Activated CD4-positive, alpha-beta memory T cell treated with anti-CD3 and anti-CD28 coated beads for 36 hours (primary cell): ENCODE results near the gene NUP210. TPM values are rescaled to one million over a fixed set of nuclear protein-coding genes. Genes with fewer than 3 reads are reported as not detected.

Experiments used
- CTCF ChIA-PET: fragments of 350-600 bp; sonication (Branson Sonifier 250); formaldehyde crosslinking; loops from one replicate; lab custom pipeline; 2021; ENCODE audit warnings: antibody characterized with exemption, inconsistent platforms; lab: Charles Lee
- POLR2A ChIA-PET: fragments of 350-600 bp; sonication (Branson Sonifier 250); formaldehyde crosslinking; loops from one replicate; lab custom pipeline; 2021; ENCODE audit warnings: antibody characterized with exemption; lab: Charles Lee
- DNase-seq: peaks from one replicate; pipeline ENCODE4 v3.0.0-alpha.2; 2020
- H3K27ac Mint-ChIP-seq: one replicate; pipeline ENCODE4 v1.8.0; 2021; ENCODE audit warnings: mixed read lengths
- H3K27me3 Mint-ChIP-seq: one replicate; pipeline ENCODE4 v1.8.0; 2021; ENCODE audit warnings: mixed read lengths
- H3K36me3 Mint-ChIP-seq: one replicate; pipeline ENCODE4 v1.8.0; 2021; ENCODE audit warnings: mixed read lengths
- H3K4me1 Mint-ChIP-seq: one replicate; pipeline ENCODE4 v1.8.0; 2021; ENCODE audit warnings: low read depth, mixed read lengths
- H3K4me3 Mint-ChIP-seq: one replicate; pipeline ENCODE4 v1.8.0; 2021; ENCODE audit warnings: mild to moderate bottlenecking, mixed read lengths
- H3K9me3 Mint-ChIP-seq: one replicate; pipeline ENCODE4 v1.8.0; 2021; ENCODE audit warnings: mixed read lengths
- intact Hi-C: fragments of 100-400 bp; cut with micrococcal nuclease; formaldehyde crosslinking; loops from one replicate; pipeline ENCODE4 v1.15.1; 2023
- total RNA-seq, 2 experiments: library from RNA; stranded (reverse); gene quantifications; one replicate each; pipeline ENCODE4 v1.2.3, GENCODE V29; 2021

NUP210 gene
- total RNA-seq, 2 experiments from 2014 or later: 140 to 144 TPM

DNA sequence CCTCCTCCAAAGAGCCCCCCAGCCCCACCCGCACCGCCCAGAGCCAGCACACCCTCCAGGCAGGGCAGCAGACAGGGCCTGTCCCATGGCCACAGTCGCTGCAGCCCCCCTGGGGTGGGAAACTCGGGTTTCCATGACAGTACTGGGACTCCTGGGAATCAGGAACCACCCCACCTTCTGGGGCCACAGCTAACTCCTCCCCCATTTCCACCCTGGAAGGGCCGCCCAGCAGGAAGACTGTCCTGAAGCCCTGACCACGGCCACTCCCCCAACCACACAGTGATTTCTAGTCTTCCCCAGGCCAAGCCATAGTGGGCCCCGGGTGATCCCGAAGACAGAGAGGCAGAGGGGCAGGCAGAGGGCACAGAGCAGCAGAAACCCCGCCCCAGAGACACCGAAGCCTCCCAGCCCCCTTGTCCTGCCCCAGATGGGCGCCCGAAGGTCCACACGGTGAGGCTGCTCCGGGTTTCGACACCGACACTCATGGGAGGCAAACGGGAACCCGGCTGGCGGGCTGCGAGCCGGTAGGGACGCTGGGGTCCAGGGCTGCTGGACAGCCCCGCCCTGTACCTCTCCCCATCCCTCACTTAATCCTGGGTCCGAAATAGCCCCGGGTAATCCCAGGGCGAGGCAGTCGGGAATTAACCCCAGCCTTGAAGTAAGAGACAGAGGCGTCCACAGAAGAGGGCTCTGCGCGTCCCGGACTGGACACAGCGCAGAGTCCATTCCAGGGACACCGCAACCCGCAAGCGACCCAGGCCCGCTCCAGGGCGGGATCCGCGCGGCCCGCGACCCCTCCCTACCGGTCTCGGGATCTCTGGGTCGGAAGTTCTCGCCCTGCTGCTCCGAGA is 138.4 kb downstream of the NUP210 start:
- no peak for DNase-seq
- H3K4me3 Mint-ChIP-seq: peak overlapping the region; percentile 47
- peaks cover 6% of the 10 kb centered on the region for H3K4me1 Mint-ChIP-seq
- peaks cover 46% of the 10 kb centered on the region for H3K27me3 Mint-ChIP-seq
- ChIA-PET POLR2A (no interaction called here), CTCF (interaction anchor here (0.8 kb wide), 1 partner anchor 215 kb away, joined by 3 read pairs; no protein-coding TSS in a partner anchor)
- H3K36me3 Mint-ChIP-seq: peaks cover 13% of the 10 kb centered on the region
- H3K27ac Mint-ChIP-seq: no peak overlapping the region
- H3K9me3 Mint-ChIP-seq: peaks cover 13% of the 10 kb centered on the region
- intact Hi-C loops: loop anchor here (10.0 kb wide), 1 partner anchor 187 kb away; no protein-coding TSS in a partner anchor

DNA sequence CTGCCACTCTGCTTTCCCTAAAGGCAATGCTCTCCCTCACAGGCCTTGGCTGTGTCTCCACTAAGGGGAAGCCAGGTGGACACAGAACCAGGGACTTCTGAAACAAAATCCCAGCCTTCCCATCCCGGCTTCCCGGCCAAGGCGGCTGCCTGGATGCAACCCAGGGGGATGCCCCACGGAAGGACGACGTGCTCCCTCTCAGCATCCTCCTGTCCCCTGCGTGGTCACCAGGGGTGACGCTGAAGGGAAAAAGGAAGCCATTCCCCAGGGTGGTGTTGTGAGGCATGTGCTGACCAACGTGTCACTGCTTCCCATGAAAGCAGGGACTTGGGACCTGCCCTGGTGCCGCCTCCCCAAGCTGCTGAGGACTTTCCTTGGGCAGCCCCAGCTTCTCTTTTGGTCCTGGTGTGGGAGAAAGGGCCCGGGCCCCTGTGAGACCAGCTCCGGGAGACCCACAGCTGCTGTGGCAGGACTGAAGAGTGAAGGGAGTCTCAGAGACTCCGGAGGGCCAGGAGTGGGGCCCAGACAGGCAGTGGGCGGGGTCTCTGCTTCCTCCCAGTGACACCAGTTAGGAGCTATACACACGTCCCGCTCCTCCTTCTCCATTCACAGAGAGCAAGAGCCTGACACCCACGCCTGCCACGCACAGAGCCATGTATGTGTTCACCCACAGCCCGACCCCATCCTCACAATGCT is 139.2 kb downstream of the NUP210 start:
- intact Hi-C loops: loop anchor here (10.0 kb wide), 1 partner anchor 186 kb away; no protein-coding TSS in a partner anchor
- POLR2A ChIA-PET: no interaction called here
- H3K4me3 Mint-ChIP-seq: no peak overlapping the region
- peaks cover 13% of the 10 kb centered on the region for H3K9me3 Mint-ChIP-seq
- no peak for DNase-seq
- H3K27me3 Mint-ChIP-seq: peaks cover 41% of the 10 kb centered on the region
- CTCF ChIA-PET: interaction anchor here (0.8 kb wide), 1 partner anchor 216 kb away, joined by 3 read pairs; no protein-coding TSS in a partner anchor
- H3K27ac Mint-ChIP-seq: no peak overlapping the region
- peaks cover 13% of the 10 kb centered on the region for H3K36me3 Mint-ChIP-seq
- H3K4me1 Mint-ChIP-seq: peaks cover 6% of the 10 kb centered on the region

DNA sequence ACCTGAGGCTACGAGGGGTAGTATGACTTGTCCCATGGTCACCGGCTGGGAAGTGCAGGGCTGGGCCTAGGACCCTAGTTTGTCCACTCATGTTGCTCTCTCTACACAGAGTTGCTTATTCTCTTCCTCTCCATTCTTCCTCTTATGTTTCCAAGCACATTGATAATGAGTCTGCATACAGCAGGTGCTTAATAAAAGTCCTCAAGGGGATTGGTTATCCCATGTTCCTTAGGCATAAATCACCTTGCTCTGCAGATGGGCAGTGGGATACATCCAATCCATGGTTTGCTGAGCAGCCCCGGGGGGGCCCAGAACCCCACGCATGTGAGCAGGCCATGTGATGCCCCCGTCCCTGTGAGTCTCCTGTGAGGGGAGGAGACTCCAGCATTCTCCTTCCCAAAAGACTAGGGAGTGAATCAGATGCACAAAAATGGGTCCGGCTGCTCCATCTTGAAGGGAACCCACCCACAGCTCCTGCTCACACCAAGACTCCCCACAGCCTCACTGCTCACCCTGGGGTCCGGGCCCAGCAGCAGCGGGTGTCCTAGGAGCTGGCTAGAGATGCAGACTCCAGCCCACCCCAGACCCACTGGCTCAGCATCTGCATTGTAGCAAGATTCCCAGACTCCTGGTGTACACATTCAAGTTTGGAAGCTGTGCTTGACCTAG is 139.9 kb downstream of the NUP210 start:
- Mint-ChIP-seq H3K27me3 (peaks cover 37% of the 10 kb centered on the region), H3K9me3 (peaks cover 13% of the 10 kb centered on the region), H3K27ac (no peak overlapping the region), H3K36me3 (peaks cover 13% of the 10 kb centered on the region), H3K4me3 (no peak overlapping the region), H3K4me1 (peaks cover 6% of the 10 kb centered on the region)
- intact Hi-C loops: loop anchor here (10.0 kb wide), 1 partner anchor 185 kb away; no protein-coding TSS in a partner anchor
- ChIA-PET POLR2A (no interaction called here), CTCF (no interaction called here)
- DNase-seq: no peak

- DNase-seq: no peak
- Mint-ChIP-seq H3K27ac (no peak overlapping the region), H3K4me3 (no peak overlapping the region), H3K9me3 (peaks cover 10% of the 10 kb centered on the region), H3K27me3 (peaks cover 33% of the 10 kb centered on the region), H3K36me3 (peaks cover 10% of the 10 kb centered on the region), H3K4me1 (peaks cover 6% of the 10 kb centered on the region)
- ChIA-PET CTCF (no interaction called here), POLR2A (no interaction called here)
- intact Hi-C loops: no loop called here
Observed at GRCh38 chr3:13279532-13279910, 140.6 kb downstream of the NUP210 start.

DNA sequence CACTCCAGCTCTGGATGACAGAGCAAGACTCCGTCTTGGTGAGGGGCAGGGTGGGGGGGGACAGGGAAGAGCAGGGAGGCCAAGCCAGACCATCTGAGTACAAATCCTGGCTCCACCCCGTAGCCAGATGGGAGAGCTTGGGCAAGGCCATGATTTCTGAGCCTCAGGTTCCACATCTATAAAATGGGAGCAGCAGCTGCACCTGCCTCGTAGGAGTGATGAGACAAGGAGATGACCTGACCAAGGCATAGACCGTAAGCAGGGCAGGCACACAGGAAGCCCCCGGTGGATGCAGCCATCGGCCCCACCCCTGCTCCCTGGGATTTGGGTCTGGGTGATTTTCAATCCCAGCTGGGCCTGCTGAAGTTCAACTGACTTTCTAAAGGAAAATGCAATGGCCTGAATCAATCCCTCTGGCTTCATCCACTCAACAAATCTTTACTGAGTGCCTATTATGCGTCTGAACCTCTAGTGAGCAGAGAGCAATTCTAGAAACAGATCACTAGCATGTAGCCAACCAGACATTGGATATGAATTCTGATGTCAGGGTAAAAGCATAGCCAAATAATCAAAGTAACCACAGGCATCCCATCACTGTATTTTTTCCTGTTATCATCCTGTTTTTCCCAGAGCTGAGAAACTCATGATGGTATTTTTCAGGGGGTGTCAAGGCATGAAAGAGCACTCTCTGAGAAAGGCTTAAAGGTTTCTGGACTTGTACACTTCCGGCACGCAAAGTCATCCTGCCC is 141.2 kb downstream of the NUP210 start:
- peaks cover 27% of the 10 kb centered on the region for H3K27me3 Mint-ChIP-seq
- intact Hi-C loops: no loop called here
- peaks cover 5% of the 10 kb centered on the region for H3K36me3 Mint-ChIP-seq
- H3K4me1 Mint-ChIP-seq: peaks cover 6% of the 10 kb centered on the region
- CTCF ChIA-PET: interaction anchor here (1.4 kb wide), 1 partner anchor 187 kb away, joined by 5 read pairs; no protein-coding TSS in a partner anchor
- peaks cover 5% of the 10 kb centered on the region for H3K9me3 Mint-ChIP-seq
- POLR2A ChIA-PET: no interaction called here
- H3K27ac Mint-ChIP-seq: no peak overlapping the region
- no peak for DNase-seq
- H3K4me3 Mint-ChIP-seq: no peak overlapping the region

- peak; percentile 30 for DNase-seq
- H3K9me3 Mint-ChIP-seq: no peaks in the 10 kb centered on the region
- intact Hi-C loops: no loop called here
- H3K27me3 Mint-ChIP-seq: peaks cover 20% of the 10 kb centered on the region
- H3K4me3 Mint-ChIP-seq: no peak overlapping the region
- no peak overlapping the region for H3K27ac Mint-ChIP-seq
- no peaks in the 10 kb centered on the region for H3K36me3 Mint-ChIP-seq
- ChIA-PET CTCF (interaction anchor here (1.4 kb wide), 1 partner anchor 186 kb away, joined by 5 read pairs; no protein-coding TSS in a partner anchor), POLR2A (no interaction called here)
- peaks cover 6% of the 10 kb centered on the region for H3K4me1 Mint-ChIP-seq
Observed at GRCh38 chr3:13277860-13278531, 142.1 kb downstream of the NUP210 start.

- peaks cover 20% of the 10 kb centered on the region for H3K27me3 Mint-ChIP-seq
- POLR2A ChIA-PET: no interaction called here
Observed at GRCh38 chr3:13277196-13277813, 142.8 kb downstream of the NUP210 start.

DNA sequence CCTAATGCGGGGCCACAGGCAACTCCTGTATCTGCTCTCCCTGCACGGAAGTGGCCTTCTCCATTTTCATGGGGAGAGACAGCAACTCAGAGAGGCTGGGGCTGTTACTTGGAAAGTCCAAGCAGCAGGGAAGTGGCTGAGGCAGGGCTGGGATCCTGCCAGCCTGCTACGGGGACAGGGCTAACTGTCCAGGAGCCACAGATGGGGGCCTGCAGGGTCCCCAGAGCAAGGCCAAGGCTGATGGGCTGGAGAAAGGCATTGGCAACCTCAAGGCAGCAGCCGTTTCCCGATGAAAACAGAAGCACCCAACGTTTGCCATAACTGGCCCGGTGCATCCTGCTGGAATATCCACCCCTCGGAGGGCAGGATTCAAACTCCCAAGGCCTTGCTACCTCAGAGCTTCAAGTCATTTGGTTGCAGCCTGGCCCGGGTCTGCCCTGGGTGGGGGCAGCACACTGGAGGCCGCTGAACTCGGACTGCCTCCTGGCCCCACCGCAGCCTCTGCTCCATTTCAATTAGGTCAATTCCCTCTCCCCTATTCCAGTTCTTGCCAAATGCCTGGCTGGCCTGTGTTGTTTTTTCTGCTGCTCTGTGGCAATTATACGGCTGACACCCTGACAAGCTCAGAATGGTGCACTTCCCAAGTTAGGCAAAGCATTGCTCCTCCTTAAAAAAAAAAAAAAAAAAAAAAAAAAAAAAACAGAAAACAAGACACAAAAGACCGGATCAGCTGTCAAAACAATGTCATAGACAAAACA is 143.5 kb downstream of the NUP210 start:
- Mint-ChIP-seq H3K36me3 (no peaks in the 10 kb centered on the region), H3K4me3 (no peak overlapping the region), H3K9me3 (no peaks in the 10 kb centered on the region), H3K4me1 (peaks cover 5% of the 10 kb centered on the region), H3K27ac (no peak overlapping the region), H3K27me3 (peaks cover 20% of the 10 kb centered on the region)
- ChIA-PET POLR2A (no interaction called here), CTCF (no interaction called here)
- no peak for DNase-seq
- intact Hi-C loops: no loop called here

More at GRCh38 chr3:13277196-13277813, 142.8 kb downstream of the NUP210 start:
- intact Hi-C loops: no loop called here
- CTCF ChIA-PET: interaction anchor here (1.4 kb wide), 1 partner anchor 185 kb away, joined by 5 read pairs; no protein-coding TSS in a partner anchor
- H3K4me3 Mint-ChIP-seq: no peak overlapping the region
- no peaks in the 10 kb centered on the region for H3K36me3 Mint-ChIP-seq
- no peak overlapping the region for H3K27ac Mint-ChIP-seq
- peaks cover 6% of the 10 kb centered on the region for H3K4me1 Mint-ChIP-seq
- no peaks in the 10 kb centered on the region for H3K9me3 Mint-ChIP-seq
- no peak for DNase-seq

DNA sequence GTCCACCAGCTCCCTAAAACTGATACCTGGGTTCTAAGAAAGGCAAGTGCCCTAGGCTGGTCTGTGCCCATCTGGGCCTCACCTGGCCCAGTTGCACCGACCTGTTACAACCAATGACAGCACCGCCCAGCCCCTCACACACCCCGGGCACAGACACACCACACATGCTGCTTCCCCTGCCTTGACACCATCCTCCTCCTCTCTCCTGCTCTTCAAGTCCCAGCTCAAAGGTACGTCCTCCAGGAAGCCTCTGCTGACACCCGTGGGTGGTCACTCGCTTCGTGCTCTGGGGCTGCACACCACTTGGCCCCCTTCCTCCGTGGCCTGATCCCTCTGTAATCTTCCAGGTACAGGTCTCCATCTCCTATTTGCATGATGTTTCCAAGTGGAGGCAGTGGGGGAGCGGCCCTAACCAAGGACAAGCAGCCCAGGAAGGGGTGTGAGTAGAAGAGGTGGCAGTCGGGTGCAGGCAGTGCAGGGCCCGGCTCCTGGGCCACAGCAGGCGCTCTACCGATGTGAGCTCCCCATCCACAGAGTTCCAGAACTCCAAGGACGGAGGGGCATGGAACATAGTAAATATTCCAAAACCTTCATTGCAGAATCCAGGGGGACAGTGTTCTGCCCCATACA is 144.6 kb downstream of the NUP210 start:
- ChIA-PET CTCF (no interaction called here), POLR2A (no interaction called here)
- no peaks in the 10 kb centered on the region for H3K4me1 Mint-ChIP-seq
- H3K36me3 Mint-ChIP-seq: no peaks in the 10 kb centered on the region
- no peak for DNase-seq
- no peak overlapping the region for H3K27ac Mint-ChIP-seq
- H3K4me3 Mint-ChIP-seq: no peak overlapping the region
- no peaks in the 10 kb centered on the region for H3K9me3 Mint-ChIP-seq
- H3K27me3 Mint-ChIP-seq: peaks cover 14% of the 10 kb centered on the region
- intact Hi-C loops: no loop called here
